ENCODE data around the gene COL4A1.

The COL4A1 gene

GRCh38 chr13:110329258-110329657 lies 22.3 kb upstream of the COL4A1 start:
- H3K36me3 ChIP-seq (ENCODE audit: control insufficient read depth in 4 of 4, insufficient read depth in 4 of 4, low read length in 3 of 4): no peaks in the 10 kb centered on the region
- 100% methylated on average over 1 of the region's 6 CpGs for WGBS (ENCODE audit: insufficient coverage)
- DNase-seq: no peak
- peaks cover 0 to 2% (median 0%) of the 10 kb centered on the region in 5 experiments for H3K9me3 ChIP-seq (ENCODE audit: control extremely low read depth in 1 of 5, control insufficient read depth in 4 of 5, insufficient read depth in 2 of 5, low read depth in 1 of 5, low read length in 4 of 5)
- peaks cover 0 to 77% (median 10%) of the 10 kb centered on the region in 5 experiments for H3K27me3 ChIP-seq (replicated peaks in 2 of 5; ENCODE audit: control insufficient read depth in 4 of 5, insufficient read depth in 5 of 5, low read length in 4 of 5)
- H3K4me1 ChIP-seq (ENCODE audit: control extremely low read depth in 1 of 4, control insufficient read depth in 4 of 4, insufficient read depth in 4 of 4, low read length in 3 of 4): no peaks in the 10 kb centered on the region
- ChIA-PET CTCF (interaction anchor here (0.8 kb wide), 1 partner anchor 11 kb away, joined by 4 read pairs; no protein-coding TSS in a partner anchor), POLR2A (no interaction called here)
- no peak overlapping the region for H3K4me3 ChIP-seq (ENCODE audit: control insufficient read depth in 1 of 7, extremely low read depth in 1 of 7, insufficient read depth in 4 of 7, low read depth in 2 of 7, low read length in 6 of 7)
- H3K27ac ChIP-seq (ENCODE audit: insufficient read depth in 1 of 2, low read depth in 1 of 2, low read length in 2 of 2, poor library complexity in 1 of 2, severe bottlenecking in 2 of 2): no peak overlapping the region

- Histone ChIP-seq H3K27me3 (replicated peaks in 2 of 5; ENCODE audit: control insufficient read depth in 4 of 5, insufficient read depth in 5 of 5, low read length in 4 of 5) (peaks cover 0 to 84% (median 10%) of the 10 kb centered on the region in 5 experiments), H3K4me1 (ENCODE audit: control extremely low read depth in 1 of 4, control insufficient read depth in 4 of 4, insufficient read depth in 4 of 4, low read length in 3 of 4) (no peaks in the 10 kb centered on the region), H3K9me3 (ENCODE audit: control extremely low read depth in 1 of 5, control insufficient read depth in 4 of 5, insufficient read depth in 2 of 5, low read depth in 1 of 5, low read length in 4 of 5) (peaks cover 0 to 2% (median 0%) of the 10 kb centered on the region in 5 experiments), H3K4me3 (ENCODE audit: control insufficient read depth in 1 of 7, extremely low read depth in 1 of 7, insufficient read depth in 4 of 7, low read depth in 2 of 7, low read length in 6 of 7) (no peak overlapping the region), H3K36me3 (ENCODE audit: control insufficient read depth in 4 of 4, insufficient read depth in 4 of 4, low read length in 3 of 4) (no peaks in the 10 kb centered on the region), H3K27ac (ENCODE audit: insufficient read depth in 1 of 2, low read depth in 1 of 2, low read length in 2 of 2, poor library complexity in 1 of 2, severe bottlenecking in 2 of 2) (no peak overlapping the region)
- DNase-seq: no peak
- POLR2A ChIA-PET: no interaction called here
- CTCF ChIA-PET: no interaction called here
- 99% methylated on average over 9 of the region's 10 CpGs for WGBS (ENCODE audit: insufficient coverage)
These were observed 21.6 kb upstream of the COL4A1 start for GRCh38 chr13:110328573-110328972.

- no peaks in the 10 kb centered on the region for H3K4me1 ChIP-seq (ENCODE audit: control extremely low read depth in 1 of 4, control insufficient read depth in 4 of 4, insufficient read depth in 4 of 4, low read length in 3 of 4)
- 85% methylated on average over 4 of the region's 7 CpGs for WGBS (ENCODE audit: insufficient coverage)
- DNase-seq: no peak
- H3K4me3 ChIP-seq (ENCODE audit: control insufficient read depth in 1 of 7, extremely low read depth in 1 of 7, insufficient read depth in 4 of 7, low read depth in 2 of 7, low read length in 6 of 7): no peak overlapping the region
- peaks cover 0 to 84% (median 12%) of the 10 kb centered on the region in 5 experiments for H3K27me3 ChIP-seq (replicated peaks in 2 of 5; ENCODE audit: control insufficient read depth in 4 of 5, insufficient read depth in 5 of 5, low read length in 4 of 5)
- H3K9me3 ChIP-seq (ENCODE audit: control extremely low read depth in 1 of 5, control insufficient read depth in 4 of 5, insufficient read depth in 2 of 5, low read depth in 1 of 5, low read length in 4 of 5): peaks cover 0 to 2% (median 0%) of the 10 kb centered on the region in 5 experiments
- ChIA-PET POLR2A (interaction anchor here (0.7 kb wide), 1 partner anchor 948 kb away, joined by 3 read pairs; no protein-coding TSS in a partner anchor), CTCF (no interaction called here)
- no peak overlapping the region for H3K27ac ChIP-seq (ENCODE audit: insufficient read depth in 1 of 2, low read depth in 1 of 2, low read length in 2 of 2, poor library complexity in 1 of 2, severe bottlenecking in 2 of 2)
- no peaks in the 10 kb centered on the region for H3K36me3 ChIP-seq (ENCODE audit: control insufficient read depth in 4 of 4, insufficient read depth in 4 of 4, low read length in 3 of 4)
These were observed 20.2 kb upstream of the COL4A1 start for GRCh38 chr13:110327051-110327721.

GRCh38 chr13:110326263-110326904 lies 19.4 kb upstream of the COL4A1 start:
- H3K27ac ChIP-seq (ENCODE audit: insufficient read depth in 1 of 2, low read depth in 1 of 2, low read length in 2 of 2, poor library complexity in 1 of 2, severe bottlenecking in 2 of 2): no peak overlapping the region
- WGBS (ENCODE audit: insufficient coverage): 77% methylated on average over 8 of the region's 12 CpGs
- no peak for DNase-seq
- H3K4me3 ChIP-seq (ENCODE audit: control insufficient read depth in 1 of 7, extremely low read depth in 1 of 7, insufficient read depth in 4 of 7, low read depth in 2 of 7, low read length in 6 of 7): no peak overlapping the region
- H3K4me1 ChIP-seq (ENCODE audit: control extremely low read depth in 1 of 4, control insufficient read depth in 4 of 4, insufficient read depth in 4 of 4, low read length in 3 of 4): no peaks in the 10 kb centered on the region
- peaks cover 0 to 2% (median 0%) of the 10 kb centered on the region in 5 experiments for H3K9me3 ChIP-seq (ENCODE audit: control extremely low read depth in 1 of 5, control insufficient read depth in 4 of 5, insufficient read depth in 2 of 5, low read depth in 1 of 5, low read length in 4 of 5)
- CTCF ChIA-PET: no interaction called here
- H3K36me3 ChIP-seq (ENCODE audit: control insufficient read depth in 4 of 4, insufficient read depth in 4 of 4, low read length in 3 of 4): no peaks in the 10 kb centered on the region
- POLR2A ChIA-PET: no interaction called here
- peaks cover 0 to 85% (median 12%) of the 10 kb centered on the region in 5 experiments for H3K27me3 ChIP-seq (replicated peaks in 2 of 5; ENCODE audit: control insufficient read depth in 4 of 5, insufficient read depth in 5 of 5, low read length in 4 of 5)

GRCh38 chr13:110324026-110324749 lies 17.2 kb upstream of the COL4A1 start:
- POLR2A ChIA-PET: no interaction called here
- CTCF ChIA-PET: no interaction called here

GRCh38 chr13:110323172-110323891 lies 16.4 kb upstream of the COL4A1 start:
- CTCF ChIA-PET: no interaction called here
- Histone ChIP-seq H3K4me1 (ENCODE audit: control extremely low read depth in 1 of 4, control insufficient read depth in 4 of 4, insufficient read depth in 4 of 4, low read length in 3 of 4) (no peaks in the 10 kb centered on the region), H3K9me3 (ENCODE audit: control extremely low read depth in 1 of 5, control insufficient read depth in 4 of 5, insufficient read depth in 2 of 5, low read depth in 1 of 5, low read length in 4 of 5) (no peaks in the 10 kb centered on the region), H3K27me3 (replicated peaks in 2 of 5; ENCODE audit: control insufficient read depth in 4 of 5, insufficient read depth in 5 of 5, low read length in 4 of 5) (peaks cover 0 to 88% (median 19%) of the 10 kb centered on the region in 5 experiments), H3K4me3 (ENCODE audit: control insufficient read depth in 1 of 7, extremely low read depth in 1 of 7, insufficient read depth in 4 of 7, low read depth in 2 of 7, low read length in 6 of 7) (no peak overlapping the region), H3K27ac (ENCODE audit: insufficient read depth in 1 of 2, low read depth in 1 of 2, low read length in 2 of 2, poor library complexity in 1 of 2, severe bottlenecking in 2 of 2) (no peak overlapping the region), H3K36me3 (ENCODE audit: control insufficient read depth in 4 of 4, insufficient read depth in 4 of 4, low read length in 3 of 4) (no peaks in the 10 kb centered on the region)
- 100% methylated on average over 7 of the region's 8 CpGs for WGBS (ENCODE audit: insufficient coverage)
- POLR2A ChIA-PET: no interaction called here
- DNase-seq: no peak

More at GRCh38 chr13:110324026-110324749, 17.2 kb upstream of the COL4A1 start:
- DNase-seq: no peak
- WGBS (ENCODE audit: insufficient coverage): 83% methylated on average over 8 of the region's 10 CpGs
- H3K4me1 ChIP-seq (ENCODE audit: control extremely low read depth in 1 of 4, control insufficient read depth in 4 of 4, insufficient read depth in 4 of 4, low read length in 3 of 4): no peaks in the 10 kb centered on the region
- no peak overlapping the region for H3K4me3 ChIP-seq (ENCODE audit: control insufficient read depth in 1 of 7, extremely low read depth in 1 of 7, insufficient read depth in 4 of 7, low read depth in 2 of 7, low read length in 6 of 7)
- no peak overlapping the region for H3K27ac ChIP-seq (ENCODE audit: insufficient read depth in 1 of 2, low read depth in 1 of 2, low read length in 2 of 2, poor library complexity in 1 of 2, severe bottlenecking in 2 of 2)
- no peaks in the 10 kb centered on the region for H3K36me3 ChIP-seq (ENCODE audit: control insufficient read depth in 4 of 4, insufficient read depth in 4 of 4, low read length in 3 of 4)
- H3K27me3 ChIP-seq (replicated peaks in 2 of 5; ENCODE audit: control insufficient read depth in 4 of 5, insufficient read depth in 5 of 5, low read length in 4 of 5): peaks cover 0 to 88% (median 19%) of the 10 kb centered on the region in 5 experiments
- no peaks in the 10 kb centered on the region for H3K9me3 ChIP-seq (ENCODE audit: control extremely low read depth in 1 of 5, control insufficient read depth in 4 of 5, insufficient read depth in 2 of 5, low read depth in 1 of 5, low read length in 4 of 5)
